HFF-Myc (cell line): ENCODE measurements around the gene PPAN.

Experiments
- DNase-seq: peaks from one replicate; pipeline ENCODE4 v3.0.0-alpha.2; 2011; ENCODE audit warnings: low read depth; ENCODE audit errors: extremely low read depth
- H3K4me3 ChIP-seq: replicated peaks from 2 replicates; pipeline ENCODE4 v1.5.1; 2011; ENCODE audit warnings: low read depth, mild to moderate bottlenecking, control low read depth, low read length
- CTCF ChIP-seq: IDR thresholded peaks from 2 replicates; pipeline ENCODE4 v1.5.1; 2012; ENCODE audit warnings: mild to moderate bottlenecking, low read depth, low read length, control low read depth; ENCODE audit errors: missing control alignments

PPAN gene

GRCh38 chr19:10149427-10149826, 43.3 kb downstream of the PPAN start:
- TF ChIP-seq CTCF: no peak
- no peak overlapping the region for H3K4me3 ChIP-seq
- no peak for DNase-seq

GRCh38 chr19:10151521-10151920, 45.4 kb downstream of the PPAN start:
- no peak for TF ChIP-seq CTCF
- DNase-seq: no peak
- H3K4me3 ChIP-seq: no peak overlapping the region

- no peak overlapping the region for H3K4me3 ChIP-seq
- DNase-seq: no peak
- no peak for TF ChIP-seq CTCF
Observed at GRCh38 chr19:10152100-10152499, 45.9 kb downstream of the PPAN start.

GRCh38 chr19:10155839-10156238, 49.7 kb downstream of the PPAN start:
- no peak for DNase-seq
- no peak for TF ChIP-seq CTCF
- H3K4me3 ChIP-seq: no peak overlapping the region

GRCh38 chr19:10158071-10158470, 51.9 kb downstream of the PPAN start:
- no peak for TF ChIP-seq CTCF
- DNase-seq: no peak
- no peak overlapping the region for H3K4me3 ChIP-seq

- no peak for TF ChIP-seq CTCF
- no peak overlapping the region for H3K4me3 ChIP-seq
- no peak for DNase-seq
Observed at GRCh38 chr19:10158485-10158884, 52.3 kb downstream of the PPAN start.

GRCh38 chr19:10159610-10160009, 53.4 kb downstream of the PPAN start:
- no peak for DNase-seq
- no peak overlapping the region for H3K4me3 ChIP-seq
- TF ChIP-seq CTCF: no peak
